ENCODE results near the gene C10orf67.
"Not testable (repeated sequence)": the region's sequence is repeated elsewhere in the genome, so short reads cannot be mapped to it uniquely, and the experiment has no call there.

- TF ChIP-seq CTCF (conservative IDR thresholded peaks at IDR 0.05; ENCODE audit: low read depth, low read length); EZH2 (IDR thresholded peaks at IDR 0.05; ENCODE audit: borderline replicate concordance, low read depth, low read length, poor library complexity, severe bottlenecking): not testable (repeated sequence)
Observed at GRCh38 chr10:23241779-23242178, 102.8 kb downstream of the C10orf67 start.

All from A673 (cell line).